GM19372 (cell line): ENCODE data around the gene AKT1S1.
A peak's percentile ranks its signal among the peaks of the same experiment; 100 is the strongest.

ENCODE experiments used
- ATAC-seq: cut with Tn5 transposase; IDR thresholded peaks from one replicate; pipeline ENCODE4 v1.9.1; 2021; ENCODE audit warnings: mild to moderate bottlenecking, low read depth, moderate library complexity; ENCODE audit not compliant: unreplicated experiment

The AKT1S1 gene

GRCh38 chr19:49887037-49887664 lies 10.0 kb upstream of the AKT1S1 start:
- no peak for ATAC-seq

DNA sequence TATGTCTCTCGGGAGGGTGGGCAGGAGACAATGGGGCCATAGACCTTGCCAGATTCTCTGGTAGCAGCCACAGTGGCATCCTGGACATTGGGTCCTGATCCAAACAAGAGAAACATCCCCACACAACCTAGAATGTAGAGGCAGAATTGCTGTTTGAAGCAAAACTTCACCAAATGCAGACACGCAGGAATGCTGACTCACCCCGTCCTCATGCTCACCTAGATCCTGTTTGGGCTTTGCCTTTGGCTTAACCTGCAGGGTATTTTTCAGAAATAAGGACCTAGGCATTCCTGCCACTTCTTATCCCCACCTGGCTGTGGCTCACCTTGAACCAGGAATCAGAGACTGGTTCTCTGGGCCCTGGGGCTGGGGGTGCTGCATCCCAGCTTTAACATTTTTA lies 7.6 kb upstream of the AKT1S1 start:
- ATAC-seq, result no peak

DNA sequence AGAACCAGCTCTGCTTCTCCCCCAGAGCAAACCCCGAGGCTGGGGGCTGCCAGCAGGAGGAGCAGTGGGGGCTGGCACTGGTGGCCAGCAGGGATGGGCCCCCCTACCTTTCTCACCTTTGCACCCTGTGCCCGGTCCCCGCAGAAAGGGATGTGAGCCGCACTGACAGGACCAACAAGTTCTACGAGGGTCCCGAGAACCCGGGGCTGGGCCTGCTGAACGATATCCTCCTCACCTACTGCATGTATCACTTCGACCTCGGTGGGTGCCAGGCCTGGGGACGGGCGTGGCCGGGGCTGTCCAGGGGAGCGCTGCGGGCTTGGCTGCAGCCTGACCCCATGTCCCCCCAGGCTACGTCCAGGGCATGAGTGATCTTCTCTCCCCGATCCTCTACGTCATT lies 7.0 kb upstream of the AKT1S1 start:
- ATAC-seq, result no peak

- ATAC-seq, result no peak
Measured at GRCh38 chr19:49883094-49883493, 5.9 kb upstream of the AKT1S1 start.

DNA sequence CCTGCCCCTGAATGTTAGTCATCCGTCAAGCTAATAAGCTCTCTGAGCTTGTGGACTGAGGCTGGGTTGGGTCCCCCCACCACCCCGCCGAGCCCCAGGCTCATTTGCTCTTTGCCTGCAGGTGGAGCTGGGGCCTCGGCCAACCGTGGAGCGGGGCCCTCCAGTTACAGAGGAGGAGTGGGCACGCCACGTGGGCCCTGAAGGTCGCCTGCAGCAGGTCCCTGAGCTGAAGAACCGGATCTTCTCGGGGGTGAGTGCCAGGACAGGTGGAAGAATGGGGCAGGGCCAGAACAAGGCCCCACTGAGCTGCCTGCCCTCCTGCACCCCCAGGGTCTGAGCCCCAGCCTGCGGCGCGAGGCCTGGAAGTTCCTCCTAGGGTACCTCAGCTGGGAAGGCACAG lies 5.5 kb upstream of the AKT1S1 start:
- no peak for ATAC-seq

GRCh38 chr19:49881672-49882394 lies 4.7 kb upstream of the AKT1S1 start:
- no peak for ATAC-seq

GRCh38 chr19:49881186-49881585 lies 4.0 kb upstream of the AKT1S1 start:
- no peak for ATAC-seq

DNA sequence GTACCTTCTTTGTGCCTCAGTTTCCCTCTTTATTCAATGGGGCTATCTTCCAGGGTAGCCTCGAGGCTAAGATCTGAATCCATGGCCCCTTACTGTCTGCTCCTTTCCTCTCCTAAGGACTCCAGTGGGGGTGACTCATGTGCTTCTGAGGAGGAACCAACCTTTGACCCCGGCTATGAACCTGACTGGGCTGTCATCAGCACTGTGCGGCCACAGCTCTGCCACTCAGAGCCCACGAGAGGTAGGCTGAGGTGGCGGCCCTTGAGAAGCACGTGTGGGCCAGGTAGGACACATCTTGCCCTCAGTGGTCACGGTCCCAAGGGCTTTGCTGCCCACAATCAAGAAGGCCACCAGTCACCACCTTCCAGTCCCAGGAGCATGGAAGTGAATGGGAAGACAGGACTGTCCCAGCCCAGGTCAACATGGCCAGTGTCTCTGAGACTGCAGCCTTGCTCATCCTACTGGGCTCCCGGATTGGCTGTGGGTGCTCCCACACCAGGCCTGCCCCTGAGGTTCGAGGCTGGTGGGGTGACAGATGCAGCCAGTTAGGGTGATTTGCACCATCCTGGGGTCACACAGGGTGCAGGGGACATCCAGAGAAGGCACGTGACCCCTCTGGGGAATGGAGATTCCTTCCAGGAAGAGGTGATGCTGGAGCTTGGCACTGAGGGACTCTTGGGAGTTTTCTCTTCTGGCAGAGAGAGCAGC lies 3.2 kb upstream of the AKT1S1 start:
- no peak for ATAC-seq

DNA sequence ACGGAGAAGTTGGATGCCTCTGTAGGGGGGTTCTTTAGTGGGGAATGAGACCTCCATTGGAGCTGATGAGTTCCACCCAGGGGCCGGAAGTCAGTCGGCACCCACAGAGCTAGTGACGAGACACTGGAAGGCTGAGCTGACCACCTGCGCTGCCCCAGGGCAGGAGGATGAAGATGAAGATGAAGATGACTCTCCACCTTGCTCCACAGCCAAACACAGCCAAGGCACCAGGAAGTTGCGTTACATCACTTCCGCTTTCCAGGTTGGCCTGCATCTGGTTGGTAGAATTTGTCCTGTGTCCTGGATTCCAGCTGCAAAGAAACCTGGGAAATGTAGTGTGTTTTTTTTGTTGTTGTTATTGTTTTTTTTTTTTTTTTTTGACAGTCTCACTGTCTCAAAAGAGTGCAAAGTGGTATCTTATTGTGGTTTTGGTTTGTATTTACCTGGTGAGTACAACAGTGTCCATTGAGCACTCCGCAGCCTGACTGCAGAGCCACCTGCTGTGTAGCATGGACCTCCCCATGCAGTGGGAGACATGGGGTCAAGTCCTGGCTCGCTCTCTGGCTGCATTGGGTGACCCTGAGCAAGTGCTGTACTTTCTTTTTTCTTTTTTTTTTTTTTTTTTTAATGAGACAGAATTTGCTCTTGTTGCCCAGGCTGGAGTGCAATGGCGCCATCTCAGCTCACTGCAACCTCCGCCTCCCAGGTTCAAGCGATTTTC lies 2.2 kb upstream of the AKT1S1 start:
- no peak for ATAC-seq

GRCh38 chr19:49878744-49879070 lies 1.6 kb upstream of the AKT1S1 start:
- ATAC-seq, result no peak

- ATAC-seq, result peak; percentile 43
Measured at GRCh38 chr19:49877879-49878743, 956 bp upstream of the AKT1S1 start.

DNA sequence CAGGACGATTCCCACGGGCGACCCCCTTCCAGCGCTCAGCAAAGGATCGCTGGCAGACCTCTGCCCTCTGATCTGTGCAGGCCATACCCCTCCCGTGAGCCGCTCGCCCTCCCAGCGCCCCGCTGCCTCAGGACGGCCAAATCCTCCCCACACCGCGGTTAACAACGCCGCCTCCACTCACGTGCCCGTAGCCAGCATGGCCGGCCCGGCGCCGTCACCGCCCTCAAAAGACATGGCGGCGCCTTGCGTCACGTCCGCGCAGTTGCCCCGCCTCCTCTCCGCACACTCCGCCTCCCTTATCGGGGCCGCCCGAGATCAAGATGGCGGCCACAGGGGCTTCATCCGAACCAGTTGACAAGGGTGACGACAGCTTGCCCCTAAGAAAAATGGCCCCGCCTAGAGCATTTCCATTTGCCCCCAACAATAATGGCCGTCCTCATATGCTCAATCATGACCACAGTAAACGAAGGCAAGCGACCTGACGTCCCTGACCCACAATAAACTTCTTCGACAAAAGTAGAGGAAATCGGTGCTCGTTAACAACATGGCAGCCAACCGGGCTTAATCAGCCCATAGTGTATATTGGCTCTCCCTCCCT lies 634 bp downstream of the AKT1S1 start:
- ATAC-seq, result peak; percentile 43

GRCh38 chr19:49875857-49876421 lies 1.2 kb downstream of the AKT1S1 start:
- no peak for ATAC-seq

- ATAC-seq, result no peak
Measured at GRCh38 chr19:49875177-49875576, 2.0 kb downstream of the AKT1S1 start.

DNA sequence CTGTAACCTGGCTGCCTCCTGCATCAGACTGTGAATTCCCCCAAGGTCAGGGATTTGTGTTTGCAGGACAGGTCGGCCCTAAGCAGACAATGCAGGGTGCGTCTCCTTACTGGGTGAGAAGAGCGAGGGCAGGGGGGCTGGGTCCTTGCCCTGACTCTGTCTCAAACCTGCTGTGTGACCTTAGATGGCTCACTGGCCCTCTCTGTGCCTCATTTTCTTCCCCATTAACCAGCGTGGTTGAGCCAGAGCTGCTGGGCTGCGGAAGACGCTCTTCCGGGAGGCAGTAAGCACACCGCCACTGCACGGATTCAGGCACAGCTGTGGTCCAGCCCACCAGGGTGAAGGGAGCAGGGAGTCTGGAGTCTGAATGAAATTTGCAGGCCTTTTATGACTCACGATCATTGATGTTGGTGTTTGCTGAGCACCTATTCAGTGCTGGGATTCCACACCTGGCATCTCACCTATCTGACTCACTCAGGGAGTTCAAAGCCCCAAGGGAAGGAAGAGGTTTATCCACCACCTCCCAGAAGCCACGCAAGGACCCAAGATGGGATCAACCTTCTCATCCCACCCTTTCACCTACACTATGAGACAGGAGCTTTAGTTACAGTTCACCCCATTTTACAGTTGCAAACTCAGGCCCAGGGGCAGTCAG lies 2.5 kb downstream of the AKT1S1 start:
- no peak for ATAC-seq

GRCh38 chr19:49873834-49874233 lies 3.3 kb downstream of the AKT1S1 start:
- no peak for ATAC-seq

DNA sequence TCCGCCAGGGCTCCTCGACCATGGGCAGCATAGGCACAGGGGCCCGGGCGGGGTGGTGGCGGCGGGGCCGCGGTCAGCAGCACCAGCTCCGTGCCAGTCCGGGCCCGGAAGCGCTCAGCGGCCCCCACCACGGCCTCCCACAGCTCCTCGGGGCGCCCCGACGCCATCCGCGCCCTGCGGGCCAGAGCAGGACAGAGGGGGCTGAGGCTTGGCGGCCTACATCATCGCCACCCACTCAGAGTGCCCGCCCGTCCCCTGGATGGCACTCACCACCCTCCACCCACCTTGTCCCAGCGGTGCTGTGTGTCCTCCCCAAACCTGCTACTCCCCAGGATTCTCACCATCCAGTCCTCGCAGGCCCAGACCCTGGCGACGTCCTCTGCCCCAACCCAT lies 4.0 kb downstream of the AKT1S1 start:
- no peak for ATAC-seq

GRCh38 chr19:49872245-49873128 lies 4.7 kb downstream of the AKT1S1 start:
- no peak for ATAC-seq
